IMR-90 (cell line): Measurements from ENCODE around the gene APOBEC3F. TPM values are rescaled to one million over a fixed set of nuclear protein-coding genes. Genes with fewer than 3 reads are reported as not detected.
"Not testable (repeated sequence)": the region's sequence is repeated elsewhere in the genome, so short reads cannot be mapped to it uniquely, and the experiment has no call there.

Experiments
- ATAC-seq: fragments of 200-7000 bp; cut with Tn5 transposase; 2 replicates; pipeline ENCODE4 v1.9.1; 2020; ENCODE audit warnings: low read depth, mild to moderate bottlenecking, moderate library complexity
- BruUV-seq: library from RNA; stranded (reverse); fragments of 400-500 nt; replicated peaks from 2 replicates; lab custom pipeline; 2021; lab: Mats Ljungman, UMichigan
- CTCF ChIA-PET: fragments of 300-600 bp; formaldehyde crosslinking; extraction: SDS; loops from one replicate; lab custom pipeline; 2021; ENCODE audit warnings: antibody characterized with exemption; lab: Yijun Ruan, JAX
- POLR2A ChIA-PET: fragments of 300-600 bp; sonication (Branson Sonifier 250); formaldehyde crosslinking; loops from one replicate; lab custom pipeline; 2022; ENCODE audit warnings: antibody characterized with exemption; ENCODE audit not compliant: unreplicated experiment; lab: Charles Lee
- DNase-seq: peaks from one replicate; pipeline ENCODE4 v3.0.0; 2013
- H2AFZ ChIP-seq: replicated peaks from 2 replicates; pipeline ENCODE3; 2013; ENCODE audit warnings: low read length, mild to moderate bottlenecking; ENCODE audit not compliant: poor library complexity
- H2AK5ac ChIP-seq: 2 replicates; pipeline ENCODE4 v1.6.1; 2013; ENCODE audit warnings: low read depth, low read length, inconsistent platforms
- H2AK9ac ChIP-seq: replicated peaks from 2 replicates; pipeline ENCODE3; 2013; ENCODE audit warnings: mild to moderate bottlenecking, low read depth, low read length, moderate library complexity; ENCODE audit not compliant: poor library complexity
- H2BK120ac ChIP-seq: 2 replicates; pipeline ENCODE4 v1.6.1; 2013; ENCODE audit warnings: low read depth, low read length, inconsistent platforms
- H2BK15ac ChIP-seq: 3 replicates; pipeline ENCODE4 v1.6.1; 2013; ENCODE audit warnings: low read depth, low read length, inconsistent platforms
- H2BK20ac ChIP-seq: 2 replicates; pipeline ENCODE4 v1.6.1; 2013; ENCODE audit warnings: low read depth, mild to moderate bottlenecking, inconsistent platforms, low read length, moderate library complexity
- H2BK5ac ChIP-seq: 2 replicates; pipeline ENCODE4 v1.6.1; 2013; ENCODE audit warnings: mild to moderate bottlenecking, low read depth, low read length, inconsistent platforms; ENCODE audit not compliant: poor library complexity, severe bottlenecking
- H3K14ac ChIP-seq: replicated peaks from 2 replicates; pipeline ENCODE4 v1.6.1; 2013; ENCODE audit warnings: low read depth, low read length, inconsistent platforms
- H3K18ac ChIP-seq: 2 replicates; pipeline ENCODE4 v1.6.1; 2013; ENCODE audit warnings: low read depth, low read length, control low read depth
- H3K23ac ChIP-seq: 2 replicates; pipeline ENCODE4 v1.6.1; 2013; ENCODE audit warnings: low read depth, low read length, inconsistent platforms
- H3K27ac ChIP-seq: 2 replicates; pipeline ENCODE4 v1.5.1; 2013; ENCODE audit warnings: mild to moderate bottlenecking, control low read depth, low read length; ENCODE audit not compliant: insufficient read depth
- H3K27me3 ChIP-seq: 2 replicates; pipeline ENCODE4 v1.6.1; 2013; ENCODE audit warnings: low read length; ENCODE audit not compliant: control insufficient read depth, insufficient read depth
- H3K36me3 ChIP-seq: 2 replicates; pipeline ENCODE4 v1.6.1; 2013; ENCODE audit warnings: low read length, mixed read lengths; ENCODE audit not compliant: control insufficient read depth, insufficient read depth
- H3K4ac ChIP-seq: 2 replicates; pipeline ENCODE4 v1.6.1; 2013; ENCODE audit warnings: low read depth, low read length, inconsistent platforms
- H3K4me1 ChIP-seq: 2 replicates; pipeline ENCODE4 v1.6.1; 2013; ENCODE audit warnings: low read length, mixed read lengths; ENCODE audit not compliant: control insufficient read depth, insufficient read depth
- H3K4me2 ChIP-seq: 2 replicates; pipeline ENCODE4 v1.6.1; 2013; ENCODE audit warnings: low read depth, mild to moderate bottlenecking, control low read depth, low read length, moderate library complexity
- H3K4me3 ChIP-seq: 2 replicates; pipeline ENCODE4 v1.5.1; 2013; ENCODE audit warnings: low read depth, mild to moderate bottlenecking, control low read depth, low read length, moderate library complexity; ENCODE audit not compliant: insufficient read depth
- H3K56ac ChIP-seq: 2 replicates; pipeline ENCODE4 v1.6.1; 2013; ENCODE audit warnings: low read length, inconsistent platforms; ENCODE audit not compliant: insufficient read depth; ENCODE audit errors: extremely low read depth
- H3K79me1 ChIP-seq, 2 experiments: 2 replicates each; pipeline ENCODE4 v1.6.1; 2013; ENCODE audit warnings: low read length in 2 of 2, inconsistent platforms in 1 of 2, low read depth in 1 of 2
- H3K9ac ChIP-seq: 2 replicates; pipeline ENCODE4 v1.6.1; 2013; ENCODE audit warnings: low read depth, low read length, control low read depth
- H3K9me1 ChIP-seq: 2 replicates; pipeline ENCODE4 v1.6.1; 2013; ENCODE audit warnings: low read length, inconsistent platforms; ENCODE audit not compliant: insufficient read depth
- H3K9me3 ChIP-seq: 2 replicates; pipeline ENCODE4 v1.6.1; 2013; ENCODE audit warnings: low read length; ENCODE audit not compliant: control insufficient read depth, insufficient read depth
- H4K20me1 ChIP-seq: 2 replicates; pipeline ENCODE4 v1.6.1; 2013; ENCODE audit warnings: low read length, inconsistent platforms; ENCODE audit not compliant: insufficient read depth
- H4K5ac ChIP-seq: 2 replicates; pipeline ENCODE4 v1.6.1; 2013; ENCODE audit warnings: mild to moderate bottlenecking, low read depth, low read length, control low read depth
- H4K8ac ChIP-seq, 2 experiments: 2 replicates each; pipeline ENCODE4 v1.6.1; 2013; ENCODE audit warnings: low read depth in 2 of 2, low read length in 2 of 2, control low read depth in 1 of 2, inconsistent platforms in 1 of 2
- H4K91ac ChIP-seq: 2 replicates; pipeline ENCODE4 v1.6.1; 2013; ENCODE audit warnings: low read depth, low read length, inconsistent platforms; ENCODE audit not compliant: insufficient read depth
- WGBS, 2 experiments: methylation state at CpG; one replicate each; pipeline versions ENCODE4 v1.1.5 to v1.1.7; 2013; ENCODE audit warnings: missing lambda C conversion rate in 2 of 2; ENCODE audit not compliant: insufficient read length in 1 of 2; ENCODE audit errors: extremely low coverage in 2 of 2; 5-methylcytosine and 5-hydroxymethylcytosine counted together
- dilution Hi-C: fragments of 300-500 bp; cut with HindIII; formaldehyde crosslinking; loops from one replicate; pipeline ENCODE4 v1.14.3; 2018; ENCODE audit warnings: low sequenced_read_pairs; ENCODE audit not compliant: unreplicated experiment
- in situ Hi-C: fragments of 300-500 bp; cut with MboI; formaldehyde crosslinking; loops from 3 replicates; pipeline ENCODE4 v1.14.3; 2019; ENCODE audit warnings: low sequenced_read_pairs, inconsistent platforms, mixed read lengths
- intact Hi-C: fragments of 100-400 bp; cut with micrococcal nuclease; formaldehyde crosslinking; loops from 2 replicates; pipeline ENCODE4 v1.10.0; 2022
- polyA plus RNA-seq, 3 experiments: library from polyadenylated mRNA; depleted of rRNA; stranded (reverse); fragments of >200 nt; gene quantifications; 2 replicates each; pipeline ENCODE4 v1.2.3, GENCODE V29; 2012; ENCODE audit warnings: low replicate concordance in 1 of 3
- total RNA-seq: library from RNA; depleted of rRNA; stranded (reverse); fragments of >200 nt; gene quantifications from 2 replicates; pipeline ENCODE4 v1.2.3, GENCODE V29; 2012

Gene APOBEC3F
- total and polyA plus RNA-seq, 2 of the 4 experiments (the other 2 are of a cell fraction) = 3.4 to 8.3 TPM

- H4K20me1 ChIP-seq, H3K27me3 ChIP-seq, ATAC-seq, H3K9me3 ChIP-seq, H2AK5ac ChIP-seq, H4K91ac ChIP-seq, H2AFZ ChIP-seq, H2BK5ac ChIP-seq, H4K5ac ChIP-seq, H3K56ac ChIP-seq, POLR2A ChIA-PET, H2BK15ac ChIP-seq, dilution Hi-C loops, BruUV-seq, DNase-seq, H3K4me3 ChIP-seq, H2BK20ac ChIP-seq, H3K9ac ChIP-seq, H2AK9ac ChIP-seq, H3K23ac ChIP-seq, H3K9me1 ChIP-seq, H3K4ac ChIP-seq, H3K18ac ChIP-seq, CTCF ChIA-PET, H3K14ac ChIP-seq, intact Hi-C loops, H3K27ac ChIP-seq, H3K4me1 ChIP-seq, H2BK120ac ChIP-seq, H4K8ac ChIP-seq, H3K4me2 ChIP-seq, H3K36me3 ChIP-seq, in situ Hi-C loops: not testable (repeated sequence)
- peaks cover 11% of the 10 kb centered on the region in 2 experiments for H3K79me1 ChIP-seq
- no CpG with 5 or more reads among the region's 2 CpGs for WGBS, 2 experiments
Observed at GRCh38 chr22:39037071-39037470, 3.6 kb upstream of the APOBEC3F start.
